Left renal cortex interstitium (tissue), 4 donors: ENCODE data around the gene CABYR. TPM values are rescaled to one million over a fixed set of nuclear protein-coding genes. Genes with fewer than 3 reads are reported as not detected.

Experiments used
- DNase-seq, 4 donors: peaks; one replicate each; pipeline ENCODE4 v3.0.0-alpha.2; 2013; ENCODE audit warnings: low read depth in 4 of 4, low spot score in 2 of 4, missing footprints in 1 of 4
- polyA plus RNA-seq, 4 donors: library from polyadenylated mRNA; unstranded; fragments of 120-200 nt; gene quantifications; one replicate each; pipeline ENCODE4 v1.2.1, GENCODE V29; 2013; ENCODE audit not compliant: insufficient read length in 4 of 4

The CABYR gene
- polyA plus RNA-seq, 4 donors: 5.8 to 9.0 (median 7.6) TPM

GRCh38 chr18:24187689-24188088 is 48.8 kb downstream of the CABYR start:
- no peak for DNase-seq

- no peak for DNase-seq
These were observed 49.3 kb downstream of the CABYR start for GRCh38 chr18:24188120-24188519.

- DNase-seq: no peak
These were observed 50.2 kb downstream of the CABYR start for GRCh38 chr18:24189007-24189528.

- DNase-seq: no peak
These were observed 50.9 kb downstream of the CABYR start for GRCh38 chr18:24189664-24190346.

GRCh38 chr18:24190590-24190989 is 51.7 kb downstream of the CABYR start:
- no peak for DNase-seq

GRCh38 chr18:24195296-24196053 is 56.6 kb downstream of the CABYR start:
- DNase-seq: no peak

- DNase-seq: no peak
These were observed 57.9 kb downstream of the CABYR start for GRCh38 chr18:24196764-24197163.

- no peak for DNase-seq
These were observed 58.5 kb downstream of the CABYR start for GRCh38 chr18:24197412-24197811.

- no peak for DNase-seq
These were observed 59.6 kb downstream of the CABYR start for GRCh38 chr18:24198461-24198860.

- no peak for DNase-seq
These were observed 60.6 kb downstream of the CABYR start for GRCh38 chr18:24199372-24199962.

GRCh38 chr18:24200494-24201290 is 61.8 kb downstream of the CABYR start:
- DNase-seq: no peak

- DNase-seq: no peak
These were observed 63.1 kb downstream of the CABYR start for GRCh38 chr18:24201699-24202687.

- DNase-seq: no peak
These were observed 66.0 kb downstream of the CABYR start for GRCh38 chr18:24204904-24205303.

GRCh38 chr18:24208270-24209035 is 69.6 kb downstream of the CABYR start:
- no peak for DNase-seq

GRCh38 chr18:24209558-24209957 is 70.7 kb downstream of the CABYR start:
- DNase-seq: no peak
